Stimulated activated CD8-positive, alpha-beta memory T cell treated with anti-CD3 and anti-CD28 coated beads, Interleukin-4, amount 100 ng/mL, for 48 hours (primary cell): Measurements from ENCODE around the gene TMED8.
"Not testable (repeated sequence)": the region's sequence is repeated elsewhere in the genome, so short reads cannot be mapped to it uniquely, and the experiment has no call there.

Experiments used
- DNase-seq: peaks from one replicate; pipeline ENCODE4 v3.0.0-alpha.2; 2020

Gene TMED8

GRCh38 chr14:77359626-77360025, 17.3 kb downstream of the TMED8 start:
- DNase-seq: no peak

GRCh38 chr14:77356899-77357298, 20.0 kb downstream of the TMED8 start:
- DNase-seq: no peak

- no peak for DNase-seq
Observed at GRCh38 chr14:77355811-77356210, 21.1 kb downstream of the TMED8 start.

- no peak for DNase-seq
Observed at GRCh38 chr14:77353469-77354141, 23.3 kb downstream of the TMED8 start.

GRCh38 chr14:77347751-77348150, 29.1 kb downstream of the TMED8 start:
- no peak for DNase-seq

- DNase-seq: no peak
Observed at GRCh38 chr14:77346495-77346894, 30.4 kb downstream of the TMED8 start.

- DNase-seq: no peak
Observed at GRCh38 chr14:77344377-77344996, 32.4 kb downstream of the TMED8 start.

- no peak for DNase-seq
Observed at GRCh38 chr14:77343662-77344061, 33.2 kb downstream of the TMED8 start.

GRCh38 chr14:77342726-77343397, 34.0 kb downstream of the TMED8 start:
- DNase-seq: no peak

GRCh38 chr14:77340389-77340788, 36.5 kb downstream of the TMED8 start:
- DNase-seq: no peak

GRCh38 chr14:77339407-77339806, 37.5 kb downstream of the TMED8 start:
- DNase-seq: no peak

GRCh38 chr14:77338302-77338701, 38.6 kb downstream of the TMED8 start:
- DNase-seq: no peak

- no peak for DNase-seq
Observed at GRCh38 chr14:77337880-77338279, 39.0 kb downstream of the TMED8 start.

- not testable (repeated sequence) for DNase-seq
Observed at GRCh38 chr14:77337255-77337654, 39.6 kb downstream of the TMED8 start.

GRCh38 chr14:77335576-77335975, 41.3 kb downstream of the TMED8 start:
- DNase-seq: no peak

GRCh38 chr14:77329872-77330271, 47.0 kb downstream of the TMED8 start:
- no peak for DNase-seq

- no peak for DNase-seq
Observed at GRCh38 chr14:77327111-77327510, 49.8 kb downstream of the TMED8 start.

- DNase-seq: peak; percentile 14
Observed at GRCh38 chr14:77325746-77326094, 51.2 kb downstream of the TMED8 start.

GRCh38 chr14:77324816-77325745, 51.8 kb downstream of the TMED8 start:
- peak; percentile 15 for DNase-seq

- no peak for DNase-seq
Observed at GRCh38 chr14:77324289-77324688, 52.6 kb downstream of the TMED8 start.

GRCh38 chr14:77323571-77323970, 53.3 kb downstream of the TMED8 start:
- DNase-seq: no peak

- no peak for DNase-seq
Observed at GRCh38 chr14:77322951-77323350, 53.9 kb downstream of the TMED8 start.

- DNase-seq: no peak
Observed at GRCh38 chr14:77322250-77322902, 54.5 kb downstream of the TMED8 start.
